ENCODE results near the gene NUF2. TPM values are rescaled to one million over a fixed set of nuclear protein-coding genes. Genes with fewer than 3 reads are reported as not detected.
"Not testable (repeated sequence)": the region's sequence is repeated elsewhere in the genome, so short reads cannot be mapped to it uniquely, and the experiment has no call there.

The NUF2 gene
- total RNA-seq, 1 donor from 2014 or later: not detected

- H3K4me1 ChIP-seq: no peaks in the 10 kb centered on the region
- H3K27ac ChIP-seq: no peak overlapping the region
- H3K36me3 ChIP-seq: no peaks in the 10 kb centered on the region
- H3K4me3 ChIP-seq: no peak overlapping the region
- H3K9me3 ChIP-seq: no peaks in the 10 kb centered on the region
- DNase-seq (ENCODE audit: low spot score in 2 of 2): no peak
- TF ChIP-seq, protein P1, sequence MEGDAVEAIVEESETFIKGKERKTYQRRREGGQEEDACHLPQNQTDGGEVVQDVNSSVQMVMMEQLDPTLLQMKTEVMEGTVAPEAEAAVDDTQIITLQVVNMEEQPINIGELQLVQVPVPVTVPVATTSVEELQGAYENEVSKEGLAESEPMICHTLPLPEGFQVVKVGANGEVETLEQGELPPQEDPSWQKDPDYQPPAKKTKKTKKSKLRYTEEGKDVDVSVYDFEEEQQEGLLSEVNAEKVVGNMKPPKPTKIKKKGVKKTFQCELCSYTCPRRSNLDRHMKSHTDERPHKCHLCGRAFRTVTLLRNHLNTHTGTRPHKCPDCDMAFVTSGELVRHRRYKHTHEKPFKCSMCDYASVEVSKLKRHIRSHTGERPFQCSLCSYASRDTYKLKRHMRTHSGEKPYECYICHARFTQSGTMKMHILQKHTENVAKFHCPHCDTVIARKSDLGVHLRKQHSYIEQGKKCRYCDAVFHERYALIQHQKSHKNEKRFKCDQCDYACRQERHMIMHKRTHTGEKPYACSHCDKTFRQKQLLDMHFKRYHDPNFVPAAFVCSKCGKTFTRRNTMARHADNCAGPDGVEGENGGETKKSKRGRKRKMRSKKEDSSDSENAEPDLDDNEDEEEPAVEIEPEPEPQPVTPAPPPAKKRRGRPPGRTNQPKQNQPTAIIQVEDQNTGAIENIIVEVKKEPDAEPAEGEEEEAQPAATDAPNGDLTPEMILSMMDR (IDR thresholded peaks at IDR 0.05): no peak
- no peaks in the 10 kb centered on the region for H3K27me3 ChIP-seq
- intact Hi-C loops (cut with DNase I): no loop called here
Measured at GRCh38 chr1:163337631-163338030, 15.9 kb downstream of the NUF2 start.

GRCh38 chr1:163346326-163346870 is 24.6 kb downstream of the NUF2 start:
- DNase-seq (ENCODE audit: low spot score in 2 of 2): no peak
- intact Hi-C loops (cut with DNase I): no loop called here

GRCh38 chr1:163347106-163347505 is 25.4 kb downstream of the NUF2 start:
- TF ChIP-seq, protein P1 (IDR thresholded peaks at IDR 0.05): no peak

More at GRCh38 chr1:163346326-163346870, 24.6 kb downstream of the NUF2 start:
- Histone ChIP-seq H3K9me3 (no peaks in the 10 kb centered on the region), H3K27me3 (no peaks in the 10 kb centered on the region), H3K4me3 (no peak overlapping the region), H3K36me3 (no peaks in the 10 kb centered on the region), H3K4me1 (no peaks in the 10 kb centered on the region), H3K27ac (no peak overlapping the region)
- TF ChIP-seq, protein P1 (IDR thresholded peaks at IDR 0.05): no peak

DNA sequence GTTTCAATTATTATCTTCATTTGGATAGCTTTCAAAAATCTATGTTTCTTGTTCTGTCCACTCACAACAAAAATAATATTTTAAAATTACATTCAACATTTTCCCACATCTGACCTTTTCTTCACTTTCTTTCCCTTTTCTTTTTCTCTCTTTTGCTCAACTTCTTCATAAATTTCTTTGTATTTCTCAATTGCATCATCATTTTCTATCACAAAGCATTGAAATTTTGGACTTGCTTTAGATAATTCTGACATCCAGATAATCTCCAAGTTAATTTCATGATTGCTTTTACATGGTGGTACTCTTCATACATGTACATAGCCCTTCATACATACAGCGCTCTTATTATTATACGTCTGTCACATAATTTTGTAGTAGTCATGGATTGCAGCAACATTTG is 30.2 kb downstream of the NUF2 start:
- H3K9me3 ChIP-seq: no peaks in the 10 kb centered on the region
- no peak for DNase-seq (ENCODE audit: low spot score in 2 of 2)
- H3K36me3 ChIP-seq: no peaks in the 10 kb centered on the region
- no peaks in the 10 kb centered on the region for H3K4me1 ChIP-seq
- intact Hi-C loops (cut with DNase I): no loop called here
- no peaks in the 10 kb centered on the region for H3K27me3 ChIP-seq
- TF ChIP-seq, protein P1 (IDR thresholded peaks at IDR 0.05): no peak
- H3K4me3 ChIP-seq: no peak overlapping the region
- no peak overlapping the region for H3K27ac ChIP-seq

More at GRCh38 chr1:163347106-163347505, 25.4 kb downstream of the NUF2 start:
- no peaks in the 10 kb centered on the region for H3K4me1 ChIP-seq
- no peak overlapping the region for H3K27ac ChIP-seq
- H3K27me3 ChIP-seq: no peaks in the 10 kb centered on the region
- no peaks in the 10 kb centered on the region for H3K36me3 ChIP-seq
- DNase-seq (ENCODE audit: low spot score in 2 of 2): no peak
- H3K4me3 ChIP-seq: no peak overlapping the region
- intact Hi-C loops (cut with DNase I): no loop called here
- no peaks in the 10 kb centered on the region for H3K9me3 ChIP-seq

DNA sequence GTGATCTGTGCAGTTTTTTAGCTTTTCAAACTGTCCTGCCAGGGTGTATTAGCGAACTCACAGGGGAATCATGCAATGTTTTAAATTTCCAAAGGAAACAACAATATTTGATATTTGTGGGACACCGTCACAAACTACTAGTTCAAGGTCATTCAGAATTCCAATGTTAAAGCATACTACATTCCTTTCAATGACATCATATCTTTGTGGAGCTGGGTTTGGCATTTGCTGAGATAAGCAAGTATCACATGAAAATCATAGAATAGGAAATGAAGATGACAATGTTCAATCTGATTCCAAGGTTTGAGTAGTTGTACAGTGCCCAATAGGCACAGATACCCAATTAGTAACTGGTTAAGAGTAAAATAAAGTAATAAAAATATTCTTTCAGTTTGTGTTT is 35.6 kb downstream of the NUF2 start:
- H3K4me1 ChIP-seq: no peaks in the 10 kb centered on the region
- no peaks in the 10 kb centered on the region for H3K27me3 ChIP-seq
- intact Hi-C loops (cut with DNase I): no loop called here
- no peak overlapping the region for H3K27ac ChIP-seq
- TF ChIP-seq, protein P1 (IDR thresholded peaks at IDR 0.05): no peak
- no peak overlapping the region for H3K4me3 ChIP-seq
- H3K9me3 ChIP-seq: no peaks in the 10 kb centered on the region
- no peak for DNase-seq (ENCODE audit: low spot score in 2 of 2)
- no peaks in the 10 kb centered on the region for H3K36me3 ChIP-seq

- H3K9me3 ChIP-seq; H3K27ac ChIP-seq; intact Hi-C loops (cut with DNase I); DNase-seq (ENCODE audit: low spot score in 2 of 2); H3K27me3 ChIP-seq; H3K36me3 ChIP-seq; H3K4me1 ChIP-seq; H3K4me3 ChIP-seq: not testable (repeated sequence)
Measured at GRCh38 chr1:163358172-163358571, 36.4 kb downstream of the NUF2 start.

Measured in ascending aorta (tissue), 2 donors.